ENCODE measurements around the gene CREB5.

The CREB5 gene

DNA sequence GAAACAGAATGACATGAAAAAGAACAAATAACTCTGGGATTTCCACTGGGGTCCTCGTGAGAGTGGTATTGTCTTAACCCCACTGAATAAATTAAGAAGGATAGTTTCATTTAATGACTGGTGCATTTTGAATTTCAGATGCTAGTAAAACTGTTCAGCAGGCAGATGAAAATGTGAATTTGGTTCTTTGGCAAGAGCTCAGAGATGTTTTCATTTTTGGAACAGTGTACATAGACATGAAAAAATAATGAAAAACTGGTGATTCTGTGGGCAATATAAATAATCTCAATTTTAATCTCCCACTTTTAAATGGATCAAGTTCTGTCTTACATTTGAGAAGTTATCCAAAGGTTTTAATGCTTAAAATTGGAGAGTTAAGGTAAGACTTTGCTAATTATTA is 461.7 kb downstream of the CREB5 start:
- DNase-seq (ENCODE audit: low read depth in 2 of 2, low spot score in 1 of 2), result no peak
